Progenitor cell of endocrine pancreas (in vitro differentiated cells): ENCODE measurements around the gene UBAP2L. TPM values are rescaled to one million over a fixed set of nuclear protein-coding genes. Genes with fewer than 3 reads are reported as not detected.

Experiments
- DNase-seq: peaks from one replicate; pipeline ENCODE4 v3.0.0; 2021; ENCODE audit warnings: low spot score; ENCODE audit not compliant: unreplicated experiment
- H3K27ac Mint-ChIP-seq: 2 replicates; pipeline ENCODE4 v1.8.0; 2021; ENCODE audit warnings: mild to moderate bottlenecking, moderate library complexity, mixed read lengths
- H3K27me3 Mint-ChIP-seq: 2 replicates; pipeline ENCODE4 v1.8.0; 2021; ENCODE audit warnings: mixed read lengths
- H3K36me3 Mint-ChIP-seq: 2 replicates; pipeline ENCODE4 v1.8.0; 2022; ENCODE audit warnings: mixed read lengths; ENCODE audit not compliant: insufficient read depth
- H3K4me1 Mint-ChIP-seq: 2 replicates; pipeline ENCODE4 v1.8.0; 2021; ENCODE audit warnings: low read depth, mixed read lengths
- H3K4me3 Mint-ChIP-seq: 2 replicates; pipeline ENCODE4 v1.8.0; 2021; ENCODE audit warnings: low read depth, mild to moderate bottlenecking, moderate library complexity, mixed read lengths
- H3K9me3 Mint-ChIP-seq: 2 replicates; pipeline ENCODE4 v1.8.0; 2021; ENCODE audit warnings: low read depth, mixed read lengths
- CTCF ChIP-seq: fragments of 200-600 bp; sonication (generic); IDR thresholded peaks from one replicate; pipeline ENCODE4 v1.5.0; 2021; ENCODE audit warnings: antibody characterized with exemption, mild to moderate bottlenecking; ENCODE audit not compliant: unreplicated experiment
- total RNA-seq: library from RNA; stranded (reverse); gene quantifications from 2 replicates; pipeline ENCODE4 v1.2.1, GENCODE V29; 2021

The UBAP2L gene
- total RNA-seq, 1 donor from 2014 or later, result 268 TPM

DNA sequence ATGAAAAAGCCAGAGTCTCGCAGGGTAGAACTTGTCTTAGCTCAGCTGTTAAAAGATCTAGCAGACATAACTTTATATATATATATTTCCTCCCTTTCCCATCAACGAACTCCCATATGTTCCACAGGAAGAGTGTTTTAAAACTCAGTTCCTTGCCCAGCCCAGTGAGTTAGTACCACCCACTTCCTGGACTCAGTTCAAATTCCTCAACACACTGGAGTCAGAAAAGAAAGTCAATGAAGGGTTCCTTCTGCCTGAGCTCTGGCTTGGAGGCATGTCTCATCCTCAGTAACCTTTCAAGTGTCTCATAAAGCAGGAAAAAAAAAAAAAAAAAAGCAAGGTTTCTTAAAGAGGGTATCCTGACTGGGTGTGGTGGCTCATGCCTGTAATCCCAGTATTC, 44.4 kb upstream of the UBAP2L start:
- no peak overlapping the region for H3K4me3 Mint-ChIP-seq
- no peaks in the 10 kb centered on the region for H3K27me3 Mint-ChIP-seq
- peaks cover 18% of the 10 kb centered on the region for H3K36me3 Mint-ChIP-seq
- H3K27ac Mint-ChIP-seq, result no peak overlapping the region
- H3K4me1 Mint-ChIP-seq, result peaks cover 33% of the 10 kb centered on the region
- no peak for TF ChIP-seq CTCF
- H3K9me3 Mint-ChIP-seq, result no peaks in the 10 kb centered on the region
- no peak for DNase-seq

DNA sequence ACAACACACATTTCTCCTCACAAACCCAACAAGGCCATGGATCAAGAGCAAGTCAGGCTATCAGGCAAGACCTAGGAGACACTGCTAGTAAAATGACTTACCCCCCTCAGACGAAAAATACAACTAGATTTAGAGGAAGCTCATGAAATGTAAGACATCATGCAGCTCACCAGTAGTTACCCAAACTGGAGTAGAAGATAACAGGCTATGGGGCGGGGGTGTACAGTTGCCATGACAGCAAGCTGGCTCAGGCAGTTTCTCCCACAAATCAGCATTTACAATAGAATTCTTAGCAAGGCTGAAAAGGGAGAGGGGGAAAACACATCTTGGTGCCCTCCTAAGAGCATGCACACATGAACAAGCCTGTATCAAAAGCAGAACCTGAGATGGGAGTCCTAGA, 42.7 kb upstream of the UBAP2L start:
- no peaks in the 10 kb centered on the region for H3K9me3 Mint-ChIP-seq
- H3K27ac Mint-ChIP-seq, result peak overlapping the region; percentile 93
- peaks cover 43% of the 10 kb centered on the region for H3K4me1 Mint-ChIP-seq
- TF ChIP-seq CTCF, result no peak
- H3K36me3 Mint-ChIP-seq, result peaks cover 4% of the 10 kb centered on the region
- H3K4me3 Mint-ChIP-seq, result no peak overlapping the region
- no peak for DNase-seq
- H3K27me3 Mint-ChIP-seq, result no peaks in the 10 kb centered on the region

DNA sequence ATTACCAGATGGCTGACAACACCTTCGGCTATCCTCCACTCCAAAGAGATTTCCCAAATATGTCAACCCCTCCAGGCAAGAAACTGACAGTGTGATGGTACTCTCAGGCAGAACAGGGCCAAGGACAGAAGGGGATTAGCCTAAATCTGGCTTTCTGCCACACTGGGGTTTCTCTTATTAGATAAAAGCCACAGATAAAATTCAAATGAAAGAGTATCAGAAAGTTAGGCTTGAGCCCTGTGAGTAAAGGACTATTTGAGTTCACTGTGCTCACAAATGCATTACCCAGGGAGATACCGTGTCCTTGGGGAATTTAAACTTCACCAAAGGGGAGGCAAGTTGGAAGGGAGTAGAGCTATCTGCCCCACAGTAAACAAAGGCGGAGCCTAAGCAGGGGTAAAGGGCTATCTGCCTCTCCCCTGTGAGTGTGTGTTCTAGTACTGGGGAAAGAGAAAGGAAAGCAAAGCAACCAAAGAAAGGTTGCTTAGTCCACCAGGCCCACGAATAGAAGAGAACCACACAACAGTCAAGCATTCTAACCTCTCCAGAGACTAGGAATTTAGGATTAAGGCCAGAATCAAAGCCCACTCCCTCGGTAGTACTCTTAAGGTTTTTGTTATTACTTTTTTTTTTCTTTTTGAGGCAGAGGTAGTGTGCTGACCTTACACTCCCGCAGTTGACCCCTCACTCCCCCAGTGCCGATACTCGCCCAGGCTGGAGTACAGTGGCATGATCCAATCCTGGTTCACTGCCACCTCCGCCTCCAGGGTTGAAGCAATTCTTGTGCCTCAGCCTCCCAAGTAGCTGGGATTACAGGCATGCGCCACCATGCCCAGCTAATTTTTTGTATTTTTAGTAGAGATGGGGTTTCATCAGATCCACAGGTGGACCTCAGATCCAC, 41.6 kb upstream of the UBAP2L start:
- DNase-seq, result no peak
- Mint-ChIP-seq H3K4me3 (peak overlapping the region; percentile 40), H3K4me1 (peaks cover 47% of the 10 kb centered on the region), H3K27ac (peak overlapping the region; percentile 93), H3K9me3 (no peaks in the 10 kb centered on the region), H3K36me3 (peaks cover 4% of the 10 kb centered on the region), H3K27me3 (no peaks in the 10 kb centered on the region)
- no peak for TF ChIP-seq CTCF

GRCh38 chr1:154179946-154180687, 40.6 kb upstream of the UBAP2L start:
- no peak for TF ChIP-seq CTCF
- Mint-ChIP-seq H3K4me1 (peaks cover 49% of the 10 kb centered on the region), H3K27me3 (no peaks in the 10 kb centered on the region), H3K27ac (peak overlapping the region; percentile 93), H3K4me3 (peak overlapping the region; percentile 50), H3K9me3 (no peaks in the 10 kb centered on the region), H3K36me3 (peaks cover 2% of the 10 kb centered on the region)
- no peak for DNase-seq

GRCh38 chr1:154181944-154182343, 38.8 kb upstream of the UBAP2L start:
- no peaks in the 10 kb centered on the region for H3K36me3 Mint-ChIP-seq
- no peaks in the 10 kb centered on the region for H3K27me3 Mint-ChIP-seq
- no peak for DNase-seq
- no peak for TF ChIP-seq CTCF
- H3K27ac Mint-ChIP-seq, result peak overlapping the region; percentile 100
- peak overlapping the region; percentile 100 for H3K4me3 Mint-ChIP-seq
- peaks cover 63% of the 10 kb centered on the region for H3K4me1 Mint-ChIP-seq
- H3K9me3 Mint-ChIP-seq, result no peaks in the 10 kb centered on the region
